NCI-H187 (cell line): ENCODE measurements around the gene SPECC1.
"Not testable (repeated sequence)": the region's sequence is repeated elsewhere in the genome, so short reads cannot be mapped to it uniquely, and the experiment has no call there.

ENCODE experiments used
- DNase-seq, 2 experiments: peaks; one replicate each; lab custom pipeline; 2025; lab: John Stamatoyannopoulos, UW

The SPECC1 gene

DNA sequence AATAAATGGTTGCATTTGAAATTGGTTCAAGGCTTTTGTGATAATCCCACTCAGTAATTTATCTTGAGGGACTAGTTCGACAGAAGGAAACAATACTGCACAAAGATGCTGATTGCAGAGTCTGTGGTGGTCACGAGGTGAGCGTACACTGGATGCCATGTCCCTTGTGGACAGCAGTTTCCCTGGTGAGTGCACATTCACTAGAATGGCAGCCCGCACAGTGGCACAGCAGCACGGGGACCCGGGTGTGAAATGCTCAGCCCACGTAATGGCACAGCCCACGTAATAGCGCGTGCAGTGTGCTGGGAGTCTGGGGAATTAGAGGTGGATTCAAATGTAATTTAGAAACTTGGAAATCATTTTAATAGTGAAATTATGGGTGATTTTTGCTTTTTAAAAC is 304.1 kb downstream of the SPECC1 start:
- DNase-seq: no peak

DNA sequence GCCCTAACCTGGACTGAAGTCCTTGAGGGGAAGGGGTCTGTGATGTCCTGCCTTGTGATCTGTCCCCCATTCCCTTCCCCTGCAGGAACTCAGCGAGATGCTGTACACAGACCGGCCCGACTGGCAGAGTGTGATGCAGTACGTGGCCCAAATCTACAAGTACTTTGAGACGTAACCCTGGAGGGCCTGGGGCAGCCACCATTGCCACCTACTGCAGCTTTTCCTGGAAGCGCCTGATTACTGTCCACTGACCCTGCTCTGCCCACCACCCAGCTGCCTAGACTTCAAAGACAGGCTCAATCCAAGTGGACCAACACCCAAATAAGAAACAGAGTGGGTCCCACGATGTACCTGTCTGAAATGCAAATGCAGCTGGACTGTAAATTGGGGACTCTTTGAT is 304.7 kb downstream of the SPECC1 start:
- DNase-seq: no peak

DNA sequence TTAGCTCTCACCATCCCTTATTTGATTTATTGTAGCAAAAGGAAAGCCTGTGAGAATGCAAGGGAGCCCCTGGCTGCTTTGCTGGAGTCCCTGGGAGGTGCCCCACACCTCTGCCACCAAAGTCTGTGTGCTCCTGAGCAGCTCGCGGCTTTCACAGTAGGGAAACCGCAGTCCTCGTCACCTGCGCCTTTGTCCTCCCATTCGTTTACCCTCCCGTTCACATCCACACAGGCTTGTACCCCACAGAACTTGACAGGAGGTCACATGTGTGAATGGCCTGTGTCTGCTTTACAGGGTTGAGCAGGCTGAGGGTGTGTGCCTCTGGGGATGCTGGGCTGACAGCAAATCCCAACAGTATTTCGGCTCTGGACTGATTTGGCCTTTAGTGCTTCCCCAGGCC is 305.7 kb downstream of the SPECC1 start:
- DNase-seq: no peak

DNA sequence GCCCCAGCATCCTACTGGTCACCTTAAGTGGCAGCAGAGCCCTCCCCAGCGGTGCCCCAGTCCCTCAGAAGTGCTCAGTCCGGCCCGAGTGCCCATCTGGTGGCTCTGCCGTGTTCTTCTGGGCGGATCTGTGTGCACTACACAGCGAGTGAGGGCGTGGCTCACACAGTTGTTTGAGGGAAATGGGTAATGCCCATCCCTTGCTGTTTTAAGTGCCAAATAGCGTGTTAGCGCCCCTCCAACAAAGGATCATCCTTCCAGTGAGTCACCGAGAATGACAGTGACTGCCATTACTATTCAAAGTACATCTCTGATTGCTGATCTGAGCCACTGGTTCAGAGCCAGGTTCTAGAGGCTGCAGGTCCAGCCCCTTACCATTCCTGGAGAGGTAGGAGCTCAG is 306.2 kb downstream of the SPECC1 start:
- no peak for DNase-seq

DNA sequence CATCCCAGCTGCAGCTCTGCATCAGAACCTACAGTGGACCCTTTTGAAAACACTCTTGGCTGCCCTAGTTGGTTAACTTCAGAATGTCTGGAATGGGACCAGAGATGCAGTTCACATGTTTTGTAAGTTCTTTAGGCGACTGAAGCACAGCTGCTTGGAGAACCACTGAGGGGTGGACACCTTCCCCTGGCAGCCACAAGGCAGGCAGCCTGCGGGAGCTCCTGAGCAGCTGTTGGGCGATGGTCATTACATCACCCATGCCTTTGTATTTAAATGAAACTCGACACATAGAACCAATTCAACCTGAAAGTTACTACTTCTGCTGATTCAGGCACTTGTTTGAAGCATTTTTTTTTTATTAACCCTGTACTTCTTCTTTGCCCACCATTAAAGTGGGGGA is 306.7 kb downstream of the SPECC1 start:
- no peak for DNase-seq

DNA sequence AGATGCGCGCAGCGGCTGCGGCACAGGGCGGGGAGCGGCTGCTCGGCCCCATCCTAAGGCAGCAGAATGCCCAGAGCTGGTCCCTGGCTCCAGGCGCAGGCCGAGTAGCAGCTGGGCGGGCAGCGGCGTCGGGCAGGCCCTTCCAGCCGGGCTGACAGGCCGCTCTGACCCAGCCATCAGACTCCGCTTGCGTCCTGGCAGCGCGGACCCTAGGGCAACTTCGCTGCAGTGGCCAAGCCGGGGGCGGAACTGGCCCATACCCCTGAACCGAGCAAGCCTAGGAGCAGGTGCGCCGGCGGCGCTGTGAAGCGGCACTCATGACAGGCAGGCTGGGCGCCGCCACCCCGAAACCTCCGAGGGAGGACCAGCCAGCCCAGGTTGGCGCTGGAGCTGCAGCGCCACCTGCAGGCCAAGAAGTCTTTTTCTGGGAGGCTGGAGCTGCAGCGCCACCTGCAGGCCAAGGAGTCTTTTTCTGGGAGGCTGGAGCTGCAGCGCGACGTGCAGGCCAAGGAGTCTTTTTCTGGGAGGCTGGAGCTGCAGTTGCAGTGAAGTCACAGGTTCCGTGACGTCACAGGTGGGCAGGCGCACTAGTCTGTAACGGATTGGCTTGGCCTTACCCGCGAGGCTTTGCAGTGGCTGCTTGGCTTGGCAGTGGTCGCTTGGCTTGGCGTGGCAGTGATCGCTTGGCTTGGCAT is 311.5 kb downstream of the SPECC1 start:
- DNase-seq: peak in 1 of 2 experiments; percentile 9

DNA sequence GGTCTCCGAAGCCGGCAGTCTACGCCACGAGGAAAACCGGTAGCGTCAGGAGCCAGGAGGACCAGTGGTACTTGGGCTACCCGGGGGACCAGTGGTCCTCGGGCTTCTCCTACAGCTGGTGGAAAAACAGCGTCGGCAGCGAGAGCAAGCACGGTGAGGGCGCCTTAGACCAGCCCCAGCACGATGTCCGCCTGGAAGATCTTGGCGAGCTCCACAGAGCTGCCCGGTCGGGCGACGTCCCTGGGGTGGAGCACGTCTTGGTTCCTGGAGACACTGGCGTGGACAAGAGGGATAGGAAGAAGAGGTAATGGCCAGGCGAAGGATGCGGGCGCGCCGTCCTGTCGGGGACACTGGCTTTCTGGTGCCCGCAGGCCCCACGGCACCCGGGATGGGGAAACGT is 312.2 kb downstream of the SPECC1 start:
- not testable (repeated sequence) for DNase-seq

DNA sequence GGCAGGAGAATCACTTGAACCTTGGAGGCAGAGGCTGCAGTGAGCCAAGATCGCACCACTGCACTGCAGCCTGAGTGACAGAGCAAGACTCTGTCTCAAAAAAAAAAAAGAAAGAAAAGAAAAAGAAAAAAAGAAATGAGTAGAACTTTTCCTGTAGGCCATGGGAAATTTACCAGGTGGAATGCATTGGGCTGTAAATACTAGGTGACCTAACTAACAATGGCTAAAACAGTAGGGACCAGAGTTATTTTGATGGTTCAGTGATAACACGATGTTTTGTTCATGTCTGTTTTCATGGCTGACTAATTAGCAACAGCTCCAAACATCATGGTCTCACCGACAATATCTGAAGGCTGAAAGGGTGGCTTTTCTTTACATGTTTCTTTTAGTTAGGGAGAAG is 318.6 kb downstream of the SPECC1 start:
- not testable (repeated sequence) for DNase-seq

DNA sequence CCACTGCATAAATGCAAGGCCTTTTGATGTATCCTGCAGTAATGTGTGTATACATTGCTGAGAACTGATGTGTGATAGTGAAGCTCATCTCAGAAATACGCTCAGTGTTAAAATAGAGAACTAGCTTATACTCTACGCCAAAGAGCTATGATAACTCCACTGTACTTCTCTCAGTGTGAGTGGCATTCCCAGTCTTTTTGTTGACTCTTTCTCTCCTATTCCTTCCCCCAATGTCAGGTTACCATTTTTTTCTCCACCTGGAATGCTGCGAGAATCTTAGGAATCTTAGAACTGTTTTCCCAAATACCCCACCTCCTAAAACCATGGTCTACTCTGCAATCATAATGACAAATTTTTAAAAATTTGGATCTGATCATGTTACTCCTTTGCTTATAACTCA is 342.2 kb downstream of the SPECC1 start:
- not testable (repeated sequence) for DNase-seq

DNA sequence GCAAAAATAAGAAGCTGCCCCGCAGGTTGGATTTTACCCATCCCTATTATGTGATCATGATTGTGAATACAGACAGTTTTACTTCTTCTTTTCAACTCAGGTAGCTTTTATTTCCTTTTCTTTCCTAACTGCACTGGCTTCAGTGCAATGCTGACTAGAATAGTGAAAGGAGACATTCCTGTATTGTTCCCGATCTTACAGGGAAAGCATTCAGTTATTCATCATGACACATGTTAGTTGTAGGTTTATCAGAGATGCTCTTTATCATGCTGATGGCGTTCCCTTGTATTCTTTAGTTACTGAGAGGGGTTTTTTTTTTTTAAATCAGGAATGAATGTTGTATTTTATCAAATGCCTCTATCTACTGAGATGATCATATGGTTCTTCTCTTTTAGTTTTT is 343.4 kb downstream of the SPECC1 start:
- DNase-seq: not testable (repeated sequence)

DNA sequence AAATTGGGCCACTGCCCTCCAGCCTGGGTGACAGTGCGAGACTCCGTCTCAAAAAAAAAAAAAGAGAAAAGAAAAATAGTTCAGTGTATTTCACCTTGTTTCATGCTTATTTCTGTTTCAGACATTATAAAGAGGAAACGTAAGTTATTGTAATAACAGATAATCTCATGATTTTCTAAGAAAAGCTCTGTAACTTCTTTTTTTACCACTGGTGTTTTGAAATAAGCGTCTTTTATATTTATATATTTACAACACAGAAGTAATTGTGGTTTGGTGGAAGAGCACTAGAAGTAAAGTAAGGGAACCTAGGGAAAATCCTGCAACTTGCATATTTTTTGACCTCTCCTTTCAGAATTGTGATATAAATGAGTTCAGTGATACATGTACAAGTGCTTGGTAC is 354.7 kb downstream of the SPECC1 start:
- DNase-seq: not testable (repeated sequence)
